ENCODE results near the gene CIDEA. TPM values are rescaled to one million over a fixed set of nuclear protein-coding genes. Genes with fewer than 3 reads are reported as not detected.

The CIDEA gene
- total RNA-seq, 4 donors from 2014 or later = not detected

GRCh38 chr18:12231040-12231882 is 22.9 kb upstream of the CIDEA start:
- Histone ChIP-seq H3K4me3 (no peak overlapping the region), H3K9me3 (no peaks in the 10 kb centered on the region), H3K27ac (no peak overlapping the region), H3K36me3 (no peaks in the 10 kb centered on the region), H3K4me1 (no peaks in the 10 kb centered on the region), H3K27me3 (no peaks in the 10 kb centered on the region)
- no peak for TF ChIP-seq POLR2A (IDR thresholded peaks at IDR 0.05)
- no peak for TF ChIP-seq CTCF (IDR thresholded peaks at IDR 0.05)
- no peak for DNase-seq

- no peak overlapping the region for H3K27ac ChIP-seq
- H3K4me1 ChIP-seq = no peaks in the 10 kb centered on the region
- TF ChIP-seq POLR2A (IDR thresholded peaks at IDR 0.05) (no peak), CTCF (IDR thresholded peaks at IDR 0.05) (no peak)
- no peaks in the 10 kb centered on the region for H3K27me3 ChIP-seq
- no peaks in the 10 kb centered on the region for H3K36me3 ChIP-seq
- no peak for DNase-seq
- H3K4me3 ChIP-seq = no peak overlapping the region
- no peaks in the 10 kb centered on the region for H3K9me3 ChIP-seq
Measured at GRCh38 chr18:12231986-12232385, 22.2 kb upstream of the CIDEA start.

- no peaks in the 10 kb centered on the region for H3K27me3 ChIP-seq
- no peak overlapping the region for H3K27ac ChIP-seq
- H3K9me3 ChIP-seq = no peaks in the 10 kb centered on the region
- TF ChIP-seq POLR2A (IDR thresholded peaks at IDR 0.05) (no peak), CTCF (IDR thresholded peaks at IDR 0.05) (no peak)
- no peak overlapping the region for H3K4me3 ChIP-seq
- no peaks in the 10 kb centered on the region for H3K36me3 ChIP-seq
- DNase-seq = no peak
- H3K4me1 ChIP-seq = no peaks in the 10 kb centered on the region
Measured at GRCh38 chr18:12233378-12233777, 20.8 kb upstream of the CIDEA start.

- H3K27ac ChIP-seq = no peak overlapping the region
- no peaks in the 10 kb centered on the region for H3K9me3 ChIP-seq
- no peaks in the 10 kb centered on the region for H3K36me3 ChIP-seq
- H3K27me3 ChIP-seq = no peaks in the 10 kb centered on the region
- H3K4me3 ChIP-seq = no peak overlapping the region
- TF ChIP-seq POLR2A (IDR thresholded peaks at IDR 0.05) (no peak), CTCF (IDR thresholded peaks at IDR 0.05) (no peak)
- no peaks in the 10 kb centered on the region for H3K4me1 ChIP-seq
- DNase-seq = no peak
Measured at GRCh38 chr18:12234451-12235190, 19.5 kb upstream of the CIDEA start.

- TF ChIP-seq POLR2A (IDR thresholded peaks at IDR 0.05) (no peak), CTCF (IDR thresholded peaks at IDR 0.05) (no peak)
- H3K9me3 ChIP-seq = no peaks in the 10 kb centered on the region
- no peaks in the 10 kb centered on the region for H3K36me3 ChIP-seq
Measured at GRCh38 chr18:12236141-12236540, 18.0 kb upstream of the CIDEA start.

More at GRCh38 chr18:12236141-12236540, 18.0 kb upstream of the CIDEA start:
- H3K4me1 ChIP-seq = no peaks in the 10 kb centered on the region
- DNase-seq = no peak
- no peaks in the 10 kb centered on the region for H3K27me3 ChIP-seq
- no peak overlapping the region for H3K27ac ChIP-seq
- H3K4me3 ChIP-seq = no peak overlapping the region

Data from Peyer's patch (tissue), 4 donors.